Right ventricle myocardium superior (tissue), 1 donor: ENCODE results near the gene COQ8A. TPM values are rescaled to one million over a fixed set of nuclear protein-coding genes. Genes with fewer than 3 reads are reported as not detected.
A peak's percentile ranks its signal among the peaks of the same experiment; 100 is the strongest.
"Not testable (repeated sequence)": the region's sequence is repeated elsewhere in the genome, so short reads cannot be mapped to it uniquely, and the experiment has no call there.

ENCODE experiments used
- ATAC-seq: fragments of 200-7000 bp; cut with Tn5 transposase; one replicate; pipeline ENCODE4 v1.9.1; 2020; ENCODE audit warnings: mild to moderate bottlenecking; ENCODE audit not compliant: poor library complexity
- DNase-seq: peaks from one replicate; pipeline ENCODE4 v3.0.0-alpha.2; 2020
- intact Hi-C: fragments of 100-400 bp; cut with DNase I; formaldehyde crosslinking; loops from one replicate; pipeline ENCODE4 v1.11.2; 2022
- total RNA-seq: library from RNA; stranded (reverse); fragmentation: NEBNext Ultra II Directional; extraction: Animal tissue kit (Norgen Biotek cat#: 25700); gene quantifications from one replicate; pipeline ENCODE4 v1.2.1, GENCODE V29; 2021
- donor health status: DM: no; HTN: yes; CAD: no; lungs with severe emphysema.

COQ8A gene
- total RNA-seq, 1 donor from 2014 or later = 393 TPM

DNA sequence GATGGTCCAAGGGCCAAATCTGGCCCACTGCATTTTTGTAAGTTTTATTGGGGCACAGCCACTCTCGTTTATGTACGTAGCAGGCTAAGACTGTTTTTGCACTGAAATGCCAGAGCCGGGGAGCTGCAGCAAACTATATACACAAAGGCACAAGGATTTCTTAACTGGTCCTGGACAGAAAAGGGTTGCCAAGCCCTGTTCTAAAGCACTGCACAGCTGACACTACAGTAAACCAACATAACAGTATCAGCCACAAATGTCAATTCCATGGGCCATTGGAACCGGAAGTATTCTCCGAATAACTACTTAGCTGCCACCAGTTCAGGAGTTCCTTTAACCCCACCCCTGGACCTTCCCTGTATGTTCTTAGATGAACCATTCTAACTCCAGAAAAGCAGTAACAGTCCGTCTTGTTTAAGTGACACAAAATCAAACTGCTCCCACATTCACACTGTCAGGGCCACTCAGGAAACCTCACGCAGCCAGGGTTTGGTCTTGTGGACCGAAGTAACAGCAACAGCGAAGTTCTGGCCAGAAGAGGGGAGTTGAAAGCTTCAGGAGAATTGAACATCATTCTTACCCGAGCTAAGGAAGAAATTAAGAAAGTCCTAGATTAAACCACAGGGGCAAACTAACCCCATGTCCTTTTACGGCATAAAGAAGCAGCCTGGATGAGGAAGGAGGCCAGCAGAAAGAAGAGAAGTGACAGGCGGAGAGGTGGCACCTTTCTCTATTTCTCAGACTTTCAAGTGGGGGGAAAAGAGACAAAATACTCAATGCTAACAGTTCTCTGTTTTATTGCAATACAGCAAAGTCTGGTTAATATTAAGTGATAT is 49.2 kb downstream of the COQ8A start:
- intact Hi-C loops = no loop called here
- DNase-seq (no peak), ATAC-seq (no peak)

DNA sequence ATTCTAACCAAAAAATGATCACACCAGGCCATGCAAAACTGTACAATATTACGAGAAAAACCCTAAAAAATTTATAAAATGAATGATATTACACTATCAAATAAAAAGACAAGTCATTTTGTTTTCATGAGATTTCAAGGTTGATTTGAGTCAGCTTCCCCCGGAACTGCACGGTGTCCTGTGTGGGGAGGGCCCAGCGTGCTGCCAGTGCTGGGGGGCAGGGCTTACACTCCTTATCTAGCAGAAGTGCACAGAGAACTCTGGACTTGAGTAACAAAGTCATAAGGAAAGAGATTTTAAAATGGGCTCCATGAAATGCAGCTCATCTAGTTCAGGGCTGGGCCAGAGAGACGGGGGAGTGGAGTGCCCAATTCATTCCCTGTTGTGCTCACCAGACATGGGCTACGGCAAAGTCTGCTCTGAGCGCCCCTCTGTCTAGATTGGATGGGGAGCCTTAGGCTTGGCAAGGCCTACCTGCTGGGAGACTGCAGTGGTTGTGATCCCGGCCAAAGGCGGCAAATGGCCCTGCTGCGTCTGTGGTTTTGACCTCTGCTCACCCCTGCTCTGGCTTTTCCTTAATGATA is 50.1 kb downstream of the COQ8A start:
- DNase-seq = peak; percentile 61
- intact Hi-C loops = no loop called here
- ATAC-seq = peak; percentile 20

DNA sequence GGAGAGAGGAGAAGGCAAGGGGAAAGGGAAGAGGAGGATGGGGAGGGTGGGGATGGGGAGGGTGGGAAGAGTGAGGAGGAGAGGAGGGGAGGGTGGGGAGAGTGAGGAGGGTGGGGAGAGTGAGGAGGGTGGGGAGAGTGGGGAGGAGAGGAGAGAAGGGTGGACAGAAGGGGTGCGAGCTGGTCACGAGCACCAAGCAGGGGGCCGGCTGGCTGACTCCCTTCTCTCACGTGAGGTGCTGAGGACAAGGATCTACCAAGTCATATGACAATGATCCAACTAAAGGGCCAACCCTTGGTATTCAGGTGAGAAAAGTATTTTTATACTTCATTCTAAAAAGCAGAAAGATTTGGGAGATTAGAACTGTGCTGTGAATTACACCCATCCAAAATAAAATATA is 51.8 kb downstream of the COQ8A start:
- DNase-seq = no peak
- no peak for ATAC-seq
- intact Hi-C loops = no loop called here

DNA sequence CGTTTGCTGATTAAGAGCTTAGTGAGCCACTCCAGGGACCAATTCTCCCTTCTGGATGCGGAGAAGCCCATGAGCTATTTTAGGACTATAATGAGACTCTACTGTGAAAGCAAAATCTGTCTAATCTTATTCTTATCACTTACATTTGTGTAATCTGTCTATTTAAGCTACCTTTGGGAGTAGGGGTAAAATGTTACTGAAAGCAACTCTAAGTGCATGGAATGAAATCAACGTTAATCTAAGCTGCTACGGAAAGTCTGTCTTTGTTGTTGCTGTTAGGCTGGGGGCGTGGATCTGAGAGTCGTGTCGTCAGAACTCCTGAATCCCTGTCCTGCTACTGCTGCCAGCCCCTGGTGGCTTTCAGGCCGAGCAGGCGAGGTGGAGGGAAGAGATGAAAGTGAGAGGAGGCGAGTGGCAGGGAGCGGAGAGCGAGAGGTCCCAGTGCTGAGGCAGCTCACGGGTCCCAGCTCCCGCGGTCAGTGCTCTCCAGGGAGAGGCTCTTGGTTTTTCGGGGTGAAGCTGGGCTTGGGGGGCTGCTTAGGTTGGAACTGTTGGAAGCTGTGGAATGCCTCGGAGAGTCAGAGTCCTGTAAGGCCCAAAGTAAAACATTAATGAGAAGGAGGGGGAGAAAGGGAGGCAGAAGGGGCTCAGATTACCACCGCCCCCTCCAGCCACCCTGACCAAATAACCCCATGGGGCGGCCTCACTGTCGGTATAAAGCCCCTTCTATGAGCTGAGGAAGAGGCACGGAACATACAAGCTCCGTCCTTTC is 53.9 kb downstream of the COQ8A start:
- intact Hi-C loops = no loop called here
- peak; percentile 56 for ATAC-seq

DNA sequence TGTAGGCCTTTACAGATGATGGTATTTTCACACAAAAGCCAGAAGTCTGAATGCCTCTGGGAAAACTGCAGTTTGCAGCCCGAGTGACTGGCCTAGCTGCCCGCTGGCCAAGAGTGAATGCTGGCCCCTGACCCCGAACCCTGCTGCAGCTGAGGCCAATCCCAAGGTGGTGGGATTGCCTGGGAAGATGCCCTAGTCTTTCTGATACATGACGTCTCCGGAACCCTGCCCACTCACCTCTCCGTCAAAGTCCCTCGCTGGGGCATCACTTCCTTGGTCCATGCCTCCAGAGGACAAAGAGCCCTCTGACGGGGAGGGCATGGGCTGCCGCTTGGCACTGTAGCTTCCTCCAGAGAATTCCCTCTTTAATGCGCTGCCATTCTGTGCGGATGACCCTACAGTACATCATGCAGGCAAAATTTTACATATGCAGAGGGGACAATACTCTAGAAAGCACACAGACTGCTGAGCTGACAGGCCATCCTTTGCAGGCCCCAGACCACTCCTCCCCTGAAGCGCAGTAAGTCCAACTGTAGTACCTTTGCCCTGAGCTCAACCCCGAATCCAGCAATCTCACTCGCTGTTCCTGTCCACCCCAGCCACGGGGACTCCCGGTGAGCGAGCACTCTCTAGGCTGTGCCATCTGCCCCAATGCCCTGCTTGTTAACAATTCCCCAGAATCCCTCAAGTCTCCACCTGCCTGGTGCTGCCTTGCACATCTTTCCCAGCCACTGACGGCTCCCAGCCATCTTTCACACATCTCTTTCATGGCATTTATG is 54.7 kb downstream of the COQ8A start:
- DNase-seq (no peak), ATAC-seq (no peak)
- intact Hi-C loops = no loop called here

More for the DNA sequence above, 53.9 kb downstream of the COQ8A start:
- DNase-seq = peak; percentile 45

DNA sequence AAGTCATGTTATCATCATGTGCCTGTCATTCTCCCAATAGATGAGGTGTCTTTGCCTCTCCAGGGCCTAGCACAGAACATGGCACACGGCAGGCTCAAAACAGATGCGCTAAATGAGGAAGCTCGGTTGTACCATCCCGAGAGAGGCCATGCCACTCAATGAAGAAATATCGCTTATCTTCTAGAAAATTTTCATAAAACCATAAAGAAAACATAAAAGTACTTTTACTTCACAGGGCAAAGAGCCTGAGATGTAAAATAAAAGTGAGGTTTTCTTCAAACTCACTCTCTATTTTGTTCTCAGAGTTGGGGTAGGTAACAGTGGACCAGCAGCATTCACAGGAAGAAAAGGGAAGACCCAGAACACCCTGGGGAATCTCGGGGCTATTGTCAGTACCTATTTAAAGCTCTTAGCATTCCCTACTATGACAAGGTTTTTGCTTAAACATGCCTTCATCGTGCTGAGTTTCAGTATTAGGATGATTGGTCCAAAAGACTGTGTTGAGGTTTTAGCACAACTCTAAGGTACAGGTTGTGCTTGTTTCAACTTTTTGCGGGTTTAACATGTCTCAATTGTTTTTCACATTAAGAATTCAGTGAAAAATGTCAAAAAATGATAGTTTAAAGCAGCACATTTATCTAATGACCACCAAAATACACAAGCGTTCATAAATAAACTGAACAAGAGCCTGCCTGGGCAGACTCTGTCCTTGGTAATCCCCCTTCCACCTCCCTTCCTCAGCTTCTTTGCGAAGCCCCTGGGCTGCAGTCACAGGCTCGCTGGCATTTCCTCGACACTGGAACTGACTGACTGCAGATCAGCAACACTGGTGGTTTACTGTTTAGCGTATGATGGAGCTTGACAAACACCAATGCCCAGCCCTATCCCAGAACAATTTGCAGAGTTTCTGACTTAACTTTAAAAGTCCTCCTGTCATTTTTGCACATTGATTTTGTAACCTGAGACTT is 55.6 kb downstream of the COQ8A start:
- intact Hi-C loops = no loop called here
- no peak for ATAC-seq
- DNase-seq = no peak

DNA sequence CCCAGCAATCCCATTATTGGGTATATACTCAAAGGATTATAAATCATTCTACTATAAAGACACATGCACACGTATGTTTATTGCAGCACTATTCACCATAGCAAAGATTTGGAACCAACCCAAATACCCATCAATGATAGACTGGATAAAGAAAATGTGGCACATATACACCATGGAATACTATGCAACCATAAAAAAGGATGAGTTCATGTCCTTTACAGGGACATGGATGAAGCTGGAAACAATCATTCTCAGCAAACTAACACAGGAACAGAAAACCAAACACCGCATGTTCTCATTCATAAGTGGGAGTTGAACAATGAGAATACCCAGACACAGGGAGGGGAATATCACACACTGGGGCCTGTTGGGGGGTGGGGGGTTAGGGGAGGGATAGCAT is 59.5 kb downstream of the COQ8A start:
- ATAC-seq, intact Hi-C loops, DNase-seq: not testable (repeated sequence)

DNA sequence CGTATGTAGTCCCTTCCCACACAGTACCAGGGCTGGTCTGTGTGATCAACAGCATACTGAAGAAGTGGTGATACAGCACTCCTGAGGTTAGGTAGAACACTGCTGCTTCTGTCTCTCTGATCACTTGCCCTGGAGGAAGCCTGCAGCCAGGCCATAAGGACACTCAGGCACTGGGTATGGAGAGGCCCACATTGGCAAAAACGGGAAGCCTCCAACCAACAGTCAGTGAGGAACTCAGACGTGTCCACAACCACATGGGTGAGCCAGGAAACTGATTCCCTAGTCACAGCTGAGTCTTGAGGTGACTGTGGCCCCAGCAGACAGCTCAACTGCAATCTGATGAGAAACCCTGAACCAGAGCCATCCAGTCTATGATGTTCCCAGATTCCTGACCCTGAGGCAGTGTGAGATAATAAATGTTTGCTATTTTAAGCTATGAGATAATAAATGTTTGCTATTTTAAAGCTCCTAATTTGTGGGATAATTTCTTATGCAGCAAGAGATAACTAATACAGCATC is 62.5 kb downstream of the COQ8A start:
- DNase-seq = no peak
- intact Hi-C loops = no loop called here
- peak; percentile 31 for ATAC-seq

DNA sequence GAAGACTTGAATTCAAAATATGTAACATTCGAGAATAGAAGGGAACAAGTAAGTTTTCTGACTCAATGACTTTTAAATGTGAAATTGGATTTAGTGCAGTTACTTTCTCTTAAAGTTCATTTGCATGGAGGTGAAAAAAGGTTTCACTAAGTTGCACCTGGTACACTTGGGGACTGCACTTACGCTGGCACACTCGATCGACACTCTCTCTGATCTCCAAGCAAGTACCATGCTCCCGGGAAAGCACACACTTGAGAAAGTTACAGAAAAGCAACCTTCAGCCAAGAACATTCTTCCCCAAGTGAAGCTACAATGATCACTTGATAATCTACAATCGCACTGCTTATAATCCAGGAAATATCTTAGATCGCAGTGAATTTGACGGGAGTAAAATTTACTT is 63.1 kb downstream of the COQ8A start:
- DNase-seq = no peak
- intact Hi-C loops = no loop called here
- no peak for ATAC-seq

DNA sequence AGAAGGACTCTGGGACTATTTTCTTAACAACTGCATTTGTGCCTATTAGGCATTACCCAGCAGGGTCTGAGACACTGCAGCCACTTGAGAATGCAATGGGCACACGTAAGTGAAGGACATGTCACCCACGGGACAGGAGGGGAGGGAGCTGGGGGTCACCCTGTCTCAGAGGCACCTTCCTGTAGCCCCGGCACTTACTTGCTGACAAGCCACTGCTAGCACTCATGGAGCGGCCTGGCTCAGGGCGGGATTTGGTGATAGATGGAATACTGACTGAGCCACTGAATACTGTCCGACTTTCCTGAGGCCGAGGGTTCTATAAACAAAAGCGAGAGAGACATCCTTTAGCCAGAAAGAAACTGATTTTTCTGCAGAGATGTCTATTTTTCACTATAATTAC is 64.7 kb downstream of the COQ8A start:
- ATAC-seq (no peak), DNase-seq (no peak)
- intact Hi-C loops = no loop called here

DNA sequence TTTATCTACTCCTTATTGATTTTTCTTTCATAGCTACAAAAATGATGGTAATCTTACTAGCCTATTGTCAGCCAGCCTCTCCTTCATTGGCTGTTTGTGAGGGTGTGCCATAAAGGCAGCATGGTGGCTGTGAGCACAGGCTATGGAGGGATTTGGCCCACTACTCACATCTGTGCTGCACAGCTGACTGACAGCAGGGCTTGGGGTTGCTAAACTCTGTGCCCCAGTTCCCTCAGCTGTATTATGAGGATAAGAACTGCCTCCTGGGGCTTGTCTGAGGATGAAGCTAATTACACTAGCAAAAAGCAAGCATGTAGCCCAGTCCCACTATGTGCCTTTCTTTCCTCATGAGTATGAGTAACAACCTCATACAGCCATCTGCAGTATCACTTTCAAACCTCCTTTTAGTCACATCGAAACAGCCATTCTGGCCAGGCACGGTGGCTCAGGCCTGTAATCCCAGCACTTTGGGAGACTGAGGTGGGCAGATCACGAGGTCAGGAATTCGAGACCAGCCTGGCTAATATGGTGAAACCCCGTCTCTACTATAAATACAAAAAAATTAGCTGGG is 66.2 kb downstream of the COQ8A start:
- ATAC-seq (no peak), DNase-seq (no peak)
- intact Hi-C loops = no loop called here

DNA sequence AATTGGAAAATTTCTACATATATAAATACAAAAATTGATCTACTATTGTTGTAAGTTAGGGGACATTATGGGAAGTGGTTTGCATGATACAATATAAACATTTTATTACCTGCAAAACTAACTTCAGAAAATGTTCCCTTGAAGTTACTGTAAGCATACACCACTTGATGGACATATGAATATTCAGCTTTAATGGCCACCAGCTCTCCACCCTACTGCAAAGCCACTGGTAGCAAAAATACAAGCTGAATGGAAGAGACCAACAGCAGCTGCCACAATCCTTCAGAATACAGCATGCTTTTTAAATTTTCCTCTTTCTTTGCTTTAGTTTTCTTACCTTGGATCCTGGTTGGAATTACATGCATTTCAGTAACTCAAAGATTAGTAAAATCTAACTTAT is 69.8 kb downstream of the COQ8A start:
- intact Hi-C loops = no loop called here
- DNase-seq (no peak), ATAC-seq (no peak)

DNA sequence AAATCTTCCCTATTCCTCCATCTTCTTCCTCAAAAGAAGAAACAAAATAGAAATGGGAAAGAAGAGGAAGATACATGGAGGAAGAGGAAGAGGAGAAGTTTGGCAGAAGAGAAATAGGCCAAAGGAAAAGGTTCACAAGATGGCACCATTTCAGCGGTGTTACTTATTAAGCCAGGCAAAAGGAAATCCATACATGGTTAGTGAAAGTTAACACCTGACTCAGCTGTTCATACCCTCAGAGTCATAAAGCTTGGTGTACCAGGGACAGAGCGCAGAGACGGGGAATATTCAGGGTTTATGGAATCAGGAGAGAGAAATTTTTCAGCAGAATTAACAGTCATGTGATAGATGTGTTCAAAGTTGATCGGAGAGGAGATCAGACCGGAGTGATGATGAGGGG is 70.6 kb downstream of the COQ8A start:
- DNase-seq (no peak), ATAC-seq (no peak)
- intact Hi-C loops = no loop called here

DNA sequence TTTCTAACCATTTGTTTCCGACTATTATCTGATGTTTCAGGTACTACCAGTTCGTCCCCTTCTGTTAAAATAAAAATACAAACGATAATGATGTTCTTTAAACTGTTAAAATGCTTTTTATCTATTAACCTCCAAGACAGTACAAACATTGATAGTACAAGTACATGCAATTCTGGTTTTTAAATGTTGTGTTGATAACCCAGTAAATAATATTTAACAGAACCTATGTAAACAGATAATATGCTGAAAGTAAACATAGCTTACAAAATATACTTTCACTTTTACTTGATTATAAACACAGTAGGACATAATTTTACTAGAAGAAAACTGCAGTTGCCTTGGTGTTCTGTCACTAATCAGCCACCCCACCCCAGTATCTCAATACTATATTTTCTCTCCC is 76.9 kb downstream of the COQ8A start:
- ATAC-seq (no peak), DNase-seq (no peak)
- intact Hi-C loops = no loop called here

DNA sequence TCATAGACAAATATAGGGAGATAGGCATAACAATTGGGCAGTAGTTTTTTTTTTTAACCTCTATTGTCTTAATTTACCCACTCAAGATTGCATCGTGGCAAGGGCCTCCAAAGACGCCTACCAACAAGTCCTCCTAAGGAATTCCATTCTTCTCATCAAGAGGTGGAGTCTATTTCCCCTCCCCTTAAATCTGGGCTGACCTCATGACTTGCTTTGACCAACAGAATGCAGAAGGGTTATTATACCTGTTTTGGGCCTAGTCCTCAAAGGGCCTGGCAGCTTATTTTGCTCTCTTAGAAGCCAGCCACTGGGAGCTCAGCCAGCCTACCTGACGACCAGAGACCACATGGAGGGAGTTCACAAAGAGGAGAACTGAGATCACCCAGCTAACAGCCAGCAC is 92.3 kb downstream of the COQ8A start:
- DNase-seq = no peak
- ATAC-seq = no peak
- intact Hi-C loops = no loop called here

DNA sequence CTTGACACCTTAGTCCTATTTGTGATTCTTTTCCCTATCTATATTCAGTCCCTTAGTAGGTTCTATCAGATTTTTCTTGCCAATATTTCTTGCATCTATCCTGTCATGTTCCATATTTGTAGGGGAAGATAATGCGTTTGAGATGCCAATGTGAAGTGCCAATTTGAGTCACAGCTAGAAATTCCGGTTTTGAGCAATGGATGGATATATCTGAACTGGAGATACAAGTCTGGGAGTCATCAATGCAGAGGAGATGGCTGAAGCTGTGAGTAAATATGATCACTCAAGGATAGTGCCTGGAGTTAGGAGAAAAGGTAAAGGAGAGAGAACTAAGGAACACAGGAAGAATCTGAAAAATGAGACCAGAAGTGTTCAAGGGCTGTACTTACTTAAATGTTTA is 93.8 kb downstream of the COQ8A start:
- no peak for DNase-seq
- no peak for ATAC-seq
- intact Hi-C loops = no loop called here

DNA sequence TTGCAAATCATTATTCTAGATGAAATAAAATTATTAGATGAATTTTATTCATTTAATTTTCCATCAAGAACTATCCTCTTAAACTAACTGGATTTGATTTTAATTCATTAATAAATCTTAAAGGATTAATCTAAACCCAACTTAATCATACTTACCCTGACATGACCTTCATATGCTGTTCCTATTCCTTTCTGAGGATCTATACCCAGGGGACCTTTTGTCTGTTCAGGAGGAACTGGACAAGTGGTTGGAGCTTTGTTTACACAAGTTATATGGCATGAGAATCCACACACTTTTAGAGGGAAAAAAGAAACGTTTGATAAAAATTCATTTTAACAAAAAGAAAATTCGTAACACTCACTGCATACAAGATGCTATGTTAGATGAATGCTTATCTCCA is 95.2 kb downstream of the COQ8A start:
- DNase-seq (no peak), ATAC-seq (no peak)
- intact Hi-C loops = no loop called here
